MM.1S (cell line): ENCODE data around the gene GNA14.
"Not testable (repeated sequence)": the region's sequence is repeated elsewhere in the genome, so short reads cannot be mapped to it uniquely, and the experiment has no call there.

Experiments
- DNase-seq: peaks from one replicate; pipeline ENCODE4 v3.0.0-alpha.2; 2015
- H2AFZ ChIP-seq: fragments of 300-600 bp; sonication (generic); 2 replicates; pipeline ENCODE4 v1.6.0; 2016; ENCODE audit warnings: antibody characterized with exemption, low read length
- H3F3A ChIP-seq: fragments of 300-600 bp; sonication (generic); 2 replicates; pipeline ENCODE4 v1.6.1; 2016; ENCODE audit warnings: mild to moderate bottlenecking, antibody characterized with exemption, low read length, moderate library complexity, mixed read lengths; ENCODE audit not compliant: insufficient read depth
- H3K27ac ChIP-seq: fragments of 300-600 bp; sonication (generic); 2 replicates; pipeline ENCODE4 v1.5.1; 2016; ENCODE audit warnings: mild to moderate bottlenecking, low read length
- H3K27me3 ChIP-seq: fragments of 300-600 bp; sonication (generic); replicated peaks from 2 replicates; pipeline ENCODE4 v1.6.0; 2016; ENCODE audit warnings: low read length; ENCODE audit not compliant: insufficient read depth
- H3K36me3 ChIP-seq: fragments of 300-600 bp; sonication (generic); replicated peaks from 2 replicates; pipeline ENCODE4 v1.6.1; 2016; ENCODE audit warnings: mild to moderate bottlenecking, low read length, mixed read lengths; ENCODE audit not compliant: insufficient read depth
- H3K4me1 ChIP-seq: fragments of 300-600 bp; sonication (generic); 2 replicates; pipeline ENCODE4 v1.6.1; 2016; ENCODE audit warnings: low read length, mixed read lengths
- H3K4me2 ChIP-seq: fragments of 300-600 bp; sonication (generic); 2 replicates; pipeline ENCODE4 v1.6.0; 2016; ENCODE audit warnings: low read depth, low read length
- H3K4me3 ChIP-seq: fragments of 300-600 bp; sonication (generic); 2 replicates; pipeline ENCODE4 v1.5.1; 2016; ENCODE audit warnings: low read length, mixed read lengths
- H3K79me2 ChIP-seq: fragments of 300-600 bp; sonication (generic); 2 replicates; pipeline ENCODE4 v1.6.1; 2016; ENCODE audit warnings: mixed run types, low read length, mixed read lengths
- H3K9ac ChIP-seq: fragments of 300-600 bp; sonication (generic); 2 replicates; pipeline ENCODE4 v1.6.1; 2016; ENCODE audit warnings: low read length, mixed read lengths
- H3K9me2 ChIP-seq: fragments of 300-600 bp; sonication (generic); replicated peaks from 2 replicates; pipeline ENCODE4 v1.6.1; 2016; ENCODE audit warnings: mild to moderate bottlenecking, low read length, mixed read lengths; ENCODE audit not compliant: insufficient read depth
- H3K9me3 ChIP-seq: fragments of 300-600 bp; sonication (generic); replicated peaks from 2 replicates; pipeline ENCODE4 v1.6.1; 2016; ENCODE audit warnings: mild to moderate bottlenecking, low read length, mixed read lengths; ENCODE audit not compliant: insufficient read depth
- H4K20me1 ChIP-seq: fragments of 300-600 bp; sonication (generic); 2 replicates; pipeline ENCODE4 v1.6.1; 2016; ENCODE audit warnings: mild to moderate bottlenecking, low read length, moderate library complexity, mixed read lengths; ENCODE audit not compliant: insufficient read depth
- EZH2 ChIP-seq: fragments of 300-600 bp; sonication (generic); optimal IDR thresholded peaks from 2 replicates; pipeline ENCODE3; 2017; ENCODE audit warnings: low read depth, mild to moderate bottlenecking, antibody characterized with exemption, low read length, mixed read lengths
- EZH2phosphoT487 ChIP-seq: fragments of 300-600 bp; sonication (generic); IDR thresholded peaks from 2 replicates; pipeline ENCODE4 v1.6.1; 2018; ENCODE audit warnings: antibody characterized with exemption, low read length
- TF ChIP-seq, protein P1 (sequence below): fragments of 300-600 bp; sonication (generic); IDR thresholded peaks from 2 replicates; pipeline ENCODE4 v1.5.1; 2016; ENCODE audit warnings: antibody characterized with exemption, low read length, mixed read lengths

GNA14 gene

DNA sequence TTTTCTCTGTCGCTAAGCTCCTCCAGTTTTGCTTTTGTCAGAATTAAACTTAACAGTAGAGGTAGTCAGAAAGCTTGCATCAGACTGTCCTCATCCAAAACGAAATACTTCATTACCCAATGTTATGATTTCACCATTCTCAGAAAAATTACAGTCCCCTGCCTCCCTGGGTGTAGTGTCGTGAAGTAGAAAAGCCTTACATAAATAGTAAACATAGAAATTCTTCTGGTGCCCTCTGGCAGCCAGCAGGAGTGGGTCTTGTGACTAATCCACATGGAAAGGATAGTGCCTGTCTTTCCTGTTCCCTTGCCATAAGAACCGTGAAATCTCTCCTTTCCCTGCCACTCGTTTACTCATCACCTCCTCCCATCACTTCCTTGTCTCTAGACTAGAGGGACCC lies 230.6 kb downstream of the GNA14 start:
- no peak for DNase-seq
- H3K4me2 ChIP-seq, result no peak overlapping the region
- H3K9me3 ChIP-seq, result no peaks in the 10 kb centered on the region
- H4K20me1 ChIP-seq, result no peaks in the 10 kb centered on the region
- no peaks in the 10 kb centered on the region for H3K36me3 ChIP-seq
- no peak overlapping the region for H3K9ac ChIP-seq
- H3K9me2 ChIP-seq, result no peaks in the 10 kb centered on the region
- no peaks in the 10 kb centered on the region for H3K79me2 ChIP-seq
- H3K27me3 ChIP-seq, result no peaks in the 10 kb centered on the region
- no peaks in the 10 kb centered on the region for H3F3A ChIP-seq
- TF ChIP-seq EZH2 (no peak), EZH2phosphoT487 (no peak)
- TF ChIP-seq, protein P1, sequence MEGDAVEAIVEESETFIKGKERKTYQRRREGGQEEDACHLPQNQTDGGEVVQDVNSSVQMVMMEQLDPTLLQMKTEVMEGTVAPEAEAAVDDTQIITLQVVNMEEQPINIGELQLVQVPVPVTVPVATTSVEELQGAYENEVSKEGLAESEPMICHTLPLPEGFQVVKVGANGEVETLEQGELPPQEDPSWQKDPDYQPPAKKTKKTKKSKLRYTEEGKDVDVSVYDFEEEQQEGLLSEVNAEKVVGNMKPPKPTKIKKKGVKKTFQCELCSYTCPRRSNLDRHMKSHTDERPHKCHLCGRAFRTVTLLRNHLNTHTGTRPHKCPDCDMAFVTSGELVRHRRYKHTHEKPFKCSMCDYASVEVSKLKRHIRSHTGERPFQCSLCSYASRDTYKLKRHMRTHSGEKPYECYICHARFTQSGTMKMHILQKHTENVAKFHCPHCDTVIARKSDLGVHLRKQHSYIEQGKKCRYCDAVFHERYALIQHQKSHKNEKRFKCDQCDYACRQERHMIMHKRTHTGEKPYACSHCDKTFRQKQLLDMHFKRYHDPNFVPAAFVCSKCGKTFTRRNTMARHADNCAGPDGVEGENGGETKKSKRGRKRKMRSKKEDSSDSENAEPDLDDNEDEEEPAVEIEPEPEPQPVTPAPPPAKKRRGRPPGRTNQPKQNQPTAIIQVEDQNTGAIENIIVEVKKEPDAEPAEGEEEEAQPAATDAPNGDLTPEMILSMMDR, result no peak
- H2AFZ ChIP-seq, result no peak overlapping the region
- H3K4me3 ChIP-seq, result no peak overlapping the region
- H3K27ac ChIP-seq, result no peak overlapping the region
- H3K4me1 ChIP-seq, result no peaks in the 10 kb centered on the region

DNA sequence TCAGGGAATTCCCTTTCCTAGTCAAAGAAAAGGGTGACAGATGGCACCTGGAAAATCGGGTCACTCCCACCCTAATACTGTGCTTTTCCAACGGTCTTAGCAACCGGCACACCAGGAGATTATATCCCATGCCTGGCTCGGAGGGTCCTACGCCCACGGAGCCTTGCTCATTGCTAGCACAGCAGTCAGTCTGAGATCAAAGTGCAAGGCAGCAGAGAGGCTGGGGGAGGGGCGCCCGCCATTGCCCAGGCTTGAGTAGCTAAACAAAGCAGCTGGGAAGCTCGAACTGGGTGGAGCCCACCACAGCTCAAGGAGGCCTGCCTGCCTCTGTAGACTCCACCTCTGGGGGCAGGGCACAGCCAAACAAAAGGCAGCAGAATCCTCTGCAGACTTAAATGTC lies 239.6 kb downstream of the GNA14 start:
- H3K4me1 ChIP-seq, H4K20me1 ChIP-seq, H2AFZ ChIP-seq, DNase-seq, H3K9ac ChIP-seq, H3K27me3 ChIP-seq, H3F3A ChIP-seq, H3K36me3 ChIP-seq, H3K79me2 ChIP-seq, H3K27ac ChIP-seq, H3K4me3 ChIP-seq, H3K4me2 ChIP-seq, H3K9me2 ChIP-seq, H3K9me3 ChIP-seq: not testable (repeated sequence)

DNA sequence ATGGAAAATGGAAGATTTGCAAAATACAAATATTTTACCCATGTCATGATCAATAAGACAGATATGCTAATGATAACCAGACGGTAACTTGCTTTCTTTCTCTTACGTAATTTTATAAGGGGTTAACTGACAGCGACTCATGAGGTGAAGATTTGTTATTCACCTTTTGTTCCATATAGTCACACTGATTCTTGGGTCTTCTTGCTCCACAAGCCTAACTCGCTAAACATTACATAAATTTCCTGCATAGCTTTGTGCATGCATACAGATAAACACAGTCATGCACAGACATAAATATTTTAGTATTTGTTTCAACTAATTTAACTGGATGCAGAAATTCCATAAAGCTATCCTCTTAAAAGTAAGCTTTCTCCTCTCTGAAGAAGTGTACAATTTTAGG lies 244.9 kb downstream of the GNA14 start:
- no peak for DNase-seq
- Histone ChIP-seq H3K27ac (no peak overlapping the region), H4K20me1 (no peaks in the 10 kb centered on the region), H3K36me3 (no peaks in the 10 kb centered on the region; the same call in 1 of the 2 replicates), H2AFZ (no peak overlapping the region), H3K9me3 (no peaks in the 10 kb centered on the region), H3K9me2 (no peaks in the 10 kb centered on the region), H3K4me2 (no peak overlapping the region), H3K79me2 (no peaks in the 10 kb centered on the region), H3K9ac (no peak overlapping the region), H3K4me1 (no peaks in the 10 kb centered on the region), H3K4me3 (no peak overlapping the region), H3K27me3 (no peaks in the 10 kb centered on the region), H3F3A (no peaks in the 10 kb centered on the region)
- no peak for TF ChIP-seq EZH2
- TF ChIP-seq, protein P1, result no peak
- no peak for TF ChIP-seq EZH2phosphoT487

DNA sequence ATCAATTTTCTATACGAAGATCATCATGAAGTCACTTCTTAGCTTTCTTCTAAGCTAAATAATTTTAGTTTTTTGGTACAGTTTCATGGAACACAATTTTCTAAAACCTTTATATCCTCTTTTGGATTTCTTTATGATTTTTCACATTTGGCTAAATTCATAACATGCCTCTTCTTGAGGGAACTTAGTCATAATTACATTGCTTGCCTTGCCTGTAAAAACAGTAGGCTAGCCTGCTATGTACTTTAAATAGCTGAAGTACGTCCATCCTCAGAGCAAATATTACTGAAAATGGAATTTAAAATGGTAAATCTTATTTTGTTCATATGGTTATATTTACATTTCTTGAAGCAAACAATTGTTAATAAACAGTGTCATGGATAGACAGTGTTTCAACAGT lies 245.8 kb downstream of the GNA14 start:
- no peak for DNase-seq
- no peaks in the 10 kb centered on the region for H3K79me2 ChIP-seq
- H3F3A ChIP-seq, result no peaks in the 10 kb centered on the region
- H3K27me3 ChIP-seq, result no peaks in the 10 kb centered on the region
- no peak overlapping the region for H3K4me2 ChIP-seq
- H3K9me2 ChIP-seq, result no peaks in the 10 kb centered on the region
- H3K27ac ChIP-seq, result no peak overlapping the region
- TF ChIP-seq, protein P1, result no peak
- TF ChIP-seq EZH2phosphoT487 (no peak), EZH2 (no peak)
- no peak overlapping the region for H3K4me3 ChIP-seq
- no peaks in the 10 kb centered on the region for H3K9me3 ChIP-seq
- no peak overlapping the region for H2AFZ ChIP-seq
- H3K36me3 ChIP-seq, result no peaks in the 10 kb centered on the region; the same call in 1 of the 2 replicates
- no peaks in the 10 kb centered on the region for H3K4me1 ChIP-seq
- H4K20me1 ChIP-seq, result no peaks in the 10 kb centered on the region
- H3K9ac ChIP-seq, result no peak overlapping the region
